Measurements from ENCODE around the gene MTA1. TPM values are rescaled to one million over a fixed set of nuclear protein-coding genes. Genes with fewer than 3 reads are reported as not detected.

The MTA1 gene
- total RNA-seq, 1 donor from 2014 or later = 227 TPM

- Mint-ChIP-seq H3K27me3 (peaks cover 18% of the 10 kb centered on the region), H3K9me3 (ENCODE audit: low read depth) (no peaks in the 10 kb centered on the region), H3K4me1 (ENCODE audit: low read depth) (peaks cover 6% of the 10 kb centered on the region), H3K36me3 (ENCODE audit: insufficient read depth) (no peaks in the 10 kb centered on the region), H3K27ac (no peak overlapping the region), H3K4me3 (ENCODE audit: low read depth) (peak overlapping the region; percentile 44)
- DNase-seq (ENCODE audit: low spot score, unreplicated experiment) = no peak
- TF ChIP-seq, protein P1, sequence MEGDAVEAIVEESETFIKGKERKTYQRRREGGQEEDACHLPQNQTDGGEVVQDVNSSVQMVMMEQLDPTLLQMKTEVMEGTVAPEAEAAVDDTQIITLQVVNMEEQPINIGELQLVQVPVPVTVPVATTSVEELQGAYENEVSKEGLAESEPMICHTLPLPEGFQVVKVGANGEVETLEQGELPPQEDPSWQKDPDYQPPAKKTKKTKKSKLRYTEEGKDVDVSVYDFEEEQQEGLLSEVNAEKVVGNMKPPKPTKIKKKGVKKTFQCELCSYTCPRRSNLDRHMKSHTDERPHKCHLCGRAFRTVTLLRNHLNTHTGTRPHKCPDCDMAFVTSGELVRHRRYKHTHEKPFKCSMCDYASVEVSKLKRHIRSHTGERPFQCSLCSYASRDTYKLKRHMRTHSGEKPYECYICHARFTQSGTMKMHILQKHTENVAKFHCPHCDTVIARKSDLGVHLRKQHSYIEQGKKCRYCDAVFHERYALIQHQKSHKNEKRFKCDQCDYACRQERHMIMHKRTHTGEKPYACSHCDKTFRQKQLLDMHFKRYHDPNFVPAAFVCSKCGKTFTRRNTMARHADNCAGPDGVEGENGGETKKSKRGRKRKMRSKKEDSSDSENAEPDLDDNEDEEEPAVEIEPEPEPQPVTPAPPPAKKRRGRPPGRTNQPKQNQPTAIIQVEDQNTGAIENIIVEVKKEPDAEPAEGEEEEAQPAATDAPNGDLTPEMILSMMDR (IDR thresholded peaks at IDR 0.05; ENCODE audit: unreplicated experiment) = no peak
Observed at GRCh38 chr14:105487449-105487985, 67.9 kb downstream of the MTA1 start.

- no peak overlapping the region for H3K27ac Mint-ChIP-seq
Observed at GRCh38 chr14:105487986-105488777, 68.6 kb downstream of the MTA1 start.

DNA sequence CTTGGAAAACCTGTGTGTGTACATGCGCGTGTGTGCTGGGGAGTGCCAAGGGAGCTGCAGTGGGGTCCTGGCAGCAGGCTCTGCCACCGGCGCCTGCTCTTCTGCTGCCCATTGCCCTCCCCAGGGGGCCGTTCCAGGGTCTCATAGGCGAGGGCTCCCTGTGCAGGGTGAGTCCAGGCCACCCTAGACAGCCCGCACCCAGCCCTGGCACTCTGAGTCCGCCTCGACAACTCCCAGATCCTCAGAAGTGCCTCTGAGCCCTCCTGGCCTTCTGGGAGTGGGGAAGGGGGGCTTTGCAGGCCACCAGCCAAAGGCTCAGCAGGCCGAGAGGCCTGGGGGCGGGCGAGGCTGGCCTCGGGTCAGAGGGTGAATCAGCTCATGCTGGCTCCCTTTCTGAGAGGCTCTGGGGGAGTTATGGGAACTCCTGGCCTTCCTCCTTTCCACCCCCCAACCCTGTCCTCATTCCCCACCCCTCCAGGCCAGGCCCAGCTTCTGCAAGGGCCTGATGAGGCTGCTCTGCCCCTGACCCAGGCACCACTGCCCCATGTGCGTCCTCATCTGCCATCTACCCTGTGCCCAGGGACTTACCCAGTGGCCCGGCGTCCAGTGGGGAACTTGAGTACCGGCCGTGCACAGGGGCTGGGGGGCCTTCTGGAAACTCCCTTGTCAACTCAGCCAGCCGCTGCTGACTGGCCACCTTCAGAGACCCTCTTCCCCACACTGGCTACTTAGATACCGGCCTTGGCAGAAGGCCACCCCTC is 69.3 kb downstream of the MTA1 start:
- TF ChIP-seq, protein P1 (IDR thresholded peaks at IDR 0.05; ENCODE audit: unreplicated experiment) = no peak
- Mint-ChIP-seq H3K27ac (no peak overlapping the region), H3K4me3 (ENCODE audit: low read depth) (peak overlapping the region; percentile 73), H3K27me3 (peaks cover 18% of the 10 kb centered on the region), H3K36me3 (ENCODE audit: insufficient read depth) (no peaks in the 10 kb centered on the region), H3K9me3 (ENCODE audit: low read depth) (no peaks in the 10 kb centered on the region), H3K4me1 (ENCODE audit: low read depth) (peaks cover 6% of the 10 kb centered on the region)
- DNase-seq (ENCODE audit: low spot score, unreplicated experiment) = no peak

More at GRCh38 chr14:105487986-105488777, 68.6 kb downstream of the MTA1 start:
- Mint-ChIP-seq H3K4me1 (ENCODE audit: low read depth) (peaks cover 6% of the 10 kb centered on the region), H3K36me3 (ENCODE audit: insufficient read depth) (no peaks in the 10 kb centered on the region), H3K9me3 (ENCODE audit: low read depth) (no peaks in the 10 kb centered on the region), H3K4me3 (ENCODE audit: low read depth) (peak overlapping the region; percentile 44), H3K27me3 (peaks cover 18% of the 10 kb centered on the region)
- TF ChIP-seq, protein P1 (IDR thresholded peaks at IDR 0.05; ENCODE audit: unreplicated experiment) = no peak
- no peak for DNase-seq (ENCODE audit: low spot score, unreplicated experiment)

GRCh38 chr14:105489542-105490266 is 70.1 kb downstream of the MTA1 start:
- H3K4me1 Mint-ChIP-seq (ENCODE audit: low read depth) = peaks cover 6% of the 10 kb centered on the region
- peak overlapping the region; percentile 73 for H3K4me3 Mint-ChIP-seq (ENCODE audit: low read depth)
- TF ChIP-seq, protein P1 (IDR thresholded peaks at IDR 0.05; ENCODE audit: unreplicated experiment) = peak; percentile 66
- H3K27ac Mint-ChIP-seq = peak overlapping the region; percentile 82
- H3K9me3 Mint-ChIP-seq (ENCODE audit: low read depth) = no peaks in the 10 kb centered on the region
- H3K36me3 Mint-ChIP-seq (ENCODE audit: insufficient read depth) = no peaks in the 10 kb centered on the region
- peak; percentile 68 for DNase-seq (ENCODE audit: low spot score, unreplicated experiment)
- peaks cover 11% of the 10 kb centered on the region for H3K27me3 Mint-ChIP-seq

GRCh38 chr14:105490267-105490571 is 70.6 kb downstream of the MTA1 start:
- peaks cover 6% of the 10 kb centered on the region for H3K4me1 Mint-ChIP-seq (ENCODE audit: low read depth)
- TF ChIP-seq, protein P1 (IDR thresholded peaks at IDR 0.05; ENCODE audit: unreplicated experiment) = no peak
- H3K9me3 Mint-ChIP-seq (ENCODE audit: low read depth) = no peaks in the 10 kb centered on the region
- H3K27me3 Mint-ChIP-seq = peaks cover 11% of the 10 kb centered on the region
- no peaks in the 10 kb centered on the region for H3K36me3 Mint-ChIP-seq (ENCODE audit: insufficient read depth)
- no peak for DNase-seq (ENCODE audit: low spot score, unreplicated experiment)
- H3K4me3 Mint-ChIP-seq (ENCODE audit: low read depth) = peak overlapping the region; percentile 73
- no peak overlapping the region for H3K27ac Mint-ChIP-seq

Data from progenitor cell of endocrine pancreas (in vitro differentiated cells).